AG04449 (cell line): ENCODE data around the gene DUS1L.
"Not testable (repeated sequence)": the region's sequence is repeated elsewhere in the genome, so short reads cannot be mapped to it uniquely, and the experiment has no call there.

Experiments
- CTCF ChIA-PET: fragments of 350-600 bp; formaldehyde crosslinking; extraction: SDS; loops from one replicate; lab custom pipeline; 2021; ENCODE audit warnings: antibody characterized with exemption; lab: Yijun Ruan, JAX
- POLR2A ChIA-PET: fragments of 400-600, 350-600 bp; formaldehyde crosslinking; extraction: SDS; loops from one replicate; lab custom pipeline; 2020; ENCODE audit warnings: antibody characterized with exemption, inconsistent platforms; lab: Yijun Ruan, JAX
- DNase-seq: peaks from one replicate; pipeline ENCODE4 v3.0.0-alpha.2; 2010; ENCODE audit warnings: low read depth, low spot score
- H3K4me3 ChIP-seq: 2 replicates; pipeline ENCODE4 v1.5.1; 2011; ENCODE audit warnings: low read depth, mild to moderate bottlenecking, control low read depth, low read length
- TF ChIP-seq, protein P1 (sequence below): IDR thresholded peaks from one replicate; pipeline ENCODE4 v1.5.1; 2011; ENCODE audit warnings: mild to moderate bottlenecking, moderate library complexity, low read length, control low read depth, inconsistent platforms; ENCODE audit not compliant: insufficient read depth; ENCODE audit errors: missing control alignments

The DUS1L gene

GRCh38 chr17:82043507-82043906 lies 22.1 kb downstream of the DUS1L start:
- no peak for DNase-seq
- TF ChIP-seq, protein P1, sequence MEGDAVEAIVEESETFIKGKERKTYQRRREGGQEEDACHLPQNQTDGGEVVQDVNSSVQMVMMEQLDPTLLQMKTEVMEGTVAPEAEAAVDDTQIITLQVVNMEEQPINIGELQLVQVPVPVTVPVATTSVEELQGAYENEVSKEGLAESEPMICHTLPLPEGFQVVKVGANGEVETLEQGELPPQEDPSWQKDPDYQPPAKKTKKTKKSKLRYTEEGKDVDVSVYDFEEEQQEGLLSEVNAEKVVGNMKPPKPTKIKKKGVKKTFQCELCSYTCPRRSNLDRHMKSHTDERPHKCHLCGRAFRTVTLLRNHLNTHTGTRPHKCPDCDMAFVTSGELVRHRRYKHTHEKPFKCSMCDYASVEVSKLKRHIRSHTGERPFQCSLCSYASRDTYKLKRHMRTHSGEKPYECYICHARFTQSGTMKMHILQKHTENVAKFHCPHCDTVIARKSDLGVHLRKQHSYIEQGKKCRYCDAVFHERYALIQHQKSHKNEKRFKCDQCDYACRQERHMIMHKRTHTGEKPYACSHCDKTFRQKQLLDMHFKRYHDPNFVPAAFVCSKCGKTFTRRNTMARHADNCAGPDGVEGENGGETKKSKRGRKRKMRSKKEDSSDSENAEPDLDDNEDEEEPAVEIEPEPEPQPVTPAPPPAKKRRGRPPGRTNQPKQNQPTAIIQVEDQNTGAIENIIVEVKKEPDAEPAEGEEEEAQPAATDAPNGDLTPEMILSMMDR, result no peak
- ChIA-PET POLR2A (interaction anchor here (1.0 kb wide), 1 partner anchor 11 kb away, joined by 3 read pairs; no protein-coding TSS in a partner anchor), CTCF (interaction anchor here (0.9 to 1.4 kb wide), 2 partner anchors 14 to 84 kb away, joined by 3 to 7 read pairs; no protein-coding TSS in a partner anchor)
- no peak overlapping the region for H3K4me3 ChIP-seq

- TF ChIP-seq, protein P1, result no peak
- ChIA-PET POLR2A (interaction anchor here (1.0 kb wide), 1 partner anchor 12 kb away, joined by 3 read pairs; no protein-coding TSS in a partner anchor), CTCF (interaction anchor here (0.9 to 1.4 kb wide), 2 partner anchors 13 to 83 kb away, joined by 3 to 7 read pairs; no protein-coding TSS in a partner anchor)
- H3K4me3 ChIP-seq, result no peak overlapping the region
- no peak for DNase-seq
These were observed 23.0 kb downstream of the DUS1L start for GRCh38 chr17:82042649-82043048.

DNA sequence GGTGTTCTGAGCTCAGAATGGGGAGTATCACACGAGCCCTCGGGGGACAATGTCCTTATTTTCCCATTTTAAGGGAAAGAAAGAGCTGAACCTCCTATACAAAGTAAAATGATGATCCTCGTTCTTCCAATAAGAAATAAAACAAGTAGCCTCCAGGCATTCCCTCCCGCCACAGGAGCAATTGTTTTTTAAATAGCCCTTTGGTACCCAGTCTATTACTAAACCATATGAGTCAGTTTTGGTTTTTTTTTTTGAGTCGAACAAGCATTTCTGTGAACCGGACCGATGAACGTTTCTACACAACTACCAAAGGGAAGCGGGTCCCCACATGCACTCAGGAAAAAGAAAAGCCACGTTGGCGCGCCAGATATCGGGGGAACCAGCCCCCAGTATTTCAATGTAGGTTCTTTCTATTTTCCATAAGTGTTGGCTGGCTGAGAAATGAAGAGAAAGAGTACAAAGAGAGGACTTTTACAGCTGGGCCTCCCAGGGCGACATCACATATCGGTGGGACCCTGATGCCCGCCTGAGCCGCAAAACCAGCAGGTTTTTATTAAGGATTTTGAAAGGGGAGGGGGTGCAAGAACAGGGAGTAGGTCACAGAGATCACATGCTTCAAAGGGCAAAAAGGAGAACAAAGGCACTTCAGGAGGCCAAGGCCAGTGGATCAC lies 24.3 kb downstream of the DUS1L start:
- no peak for DNase-seq
- POLR2A ChIA-PET, result no interaction called here
- TF ChIP-seq, protein P1, result no peak

DNA sequence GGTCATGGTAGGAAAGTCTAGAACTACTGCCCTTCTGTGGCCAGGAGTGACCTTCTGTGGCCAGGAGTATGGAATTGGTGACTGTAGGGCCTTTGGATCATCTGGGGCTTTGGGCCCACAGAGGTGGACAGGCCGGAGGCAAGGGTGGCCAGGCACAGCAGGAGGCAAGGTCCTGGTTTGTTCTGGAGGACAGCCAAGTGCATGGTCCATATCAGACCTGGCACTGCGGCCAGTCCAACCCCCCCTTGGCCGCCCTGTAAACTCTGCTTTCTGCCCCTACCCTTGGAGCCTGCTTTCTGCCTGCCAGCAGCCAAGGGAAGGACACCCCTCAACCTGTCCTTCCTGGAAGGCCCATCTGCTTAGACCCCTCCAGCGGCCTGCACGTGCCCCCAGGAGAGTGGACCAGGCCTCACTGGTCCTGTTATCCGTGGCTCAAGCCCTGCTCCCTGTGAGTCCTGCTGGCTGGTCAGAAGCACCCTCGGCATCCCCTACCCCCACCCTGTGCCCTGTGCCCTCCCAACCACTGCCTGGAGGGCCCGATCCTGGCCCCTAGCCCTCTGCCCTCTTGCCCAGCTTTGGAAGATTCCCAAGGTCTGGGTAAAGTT lies 25.8 kb downstream of the DUS1L start:
- DNase-seq, result no peak
- H3K4me3 ChIP-seq, result no peak overlapping the region
- ChIA-PET POLR2A (no interaction called here), CTCF (interaction anchor here (0.9 to 7.4 kb wide), 4 partner anchors 9 to 80 kb away, joined by 3 to 47 read pairs (median 23); partner anchors contain the start of genes GPS1, NOTUM and RFNG)
- TF ChIP-seq, protein P1, result no peak

More for the DNA sequence above, 24.3 kb downstream of the DUS1L start:
- CTCF ChIA-PET, result interaction anchor here (1.0 to 7.4 kb wide), 4 partner anchors 10 to 87 kb away, joined by 3 to 47 read pairs (median 23); partner anchors contain the start of genes GPS1, NOTUM and RFNG
- H3K4me3 ChIP-seq, result no peak overlapping the region

GRCh38 chr17:82038796-82039409 lies 26.7 kb downstream of the DUS1L start:
- H3K4me3 ChIP-seq, DNase-seq: not testable (repeated sequence)
- ChIA-PET POLR2A (interaction anchor here (1.6 kb wide), 1 partner anchor 15 kb away, joined by 4 read pairs; no protein-coding TSS in a partner anchor), CTCF (interaction anchor here (0.9 to 7.4 kb wide), 4 partner anchors 8 to 79 kb away, joined by 3 to 47 read pairs (median 22); partner anchors contain the start of genes GPS1, NOTUM and RFNG)

GRCh38 chr17:82037889-82038195 lies 27.8 kb downstream of the DUS1L start:
- ChIA-PET POLR2A (interaction anchor here (0.7 to 1.6 kb wide), 10 partner anchors 12 to 83 kb away, joined by 3 to 7 read pairs (median 4); partner anchors contain the start of genes CENPX, FASN, GPS1 and LRRC45), CTCF (interaction anchor here (0.7 to 7.4 kb wide), 21 partner anchors 9 to 404 kb away, joined by 3 to 47 read pairs (median 5); partner anchors contain the start of genes CENPX, GPS1, LRRC45 and NOTUM)
- TF ChIP-seq, protein P1, result no peak
- peak overlapping the region; percentile 51 for H3K4me3 ChIP-seq
- no peak for DNase-seq
